Stomach (tissue), 4 donors: ENCODE data around the gene CAMKK2.

ENCODE experiments used
- CTCF ChIP-seq, 7 experiments: fragments of 450-650 bp in 4 of 7; fragments of 200-600 bp in 3 of 7; sonication (generic) in 3 of 7; IDR thresholded peaks; one replicate each; pipeline ENCODE4 v1.5.1; 2016 to 2019; ENCODE audit warnings: antibody characterized with exemption in 7 of 7, control low read depth in 2 of 7, mild to moderate bottlenecking in 1 of 7
- POLR2A ChIP-seq, 4 donors: fragments of 450-650 bp; IDR thresholded peaks; one replicate each; pipeline ENCODE4 v1.6.1; 2016; ENCODE audit warnings: antibody characterized with exemption in 4 of 4, control low read depth in 2 of 4, mild to moderate bottlenecking in 1 of 4, moderate library complexity in 1 of 4
- POLR2AphosphoS5 ChIP-seq, 3 donors: sonication (generic); formaldehyde crosslinking; IDR thresholded peaks; one replicate each; pipeline ENCODE4 v1.6.1; 2016; ENCODE audit warnings: antibody characterized with exemption in 3 of 3

DNA sequence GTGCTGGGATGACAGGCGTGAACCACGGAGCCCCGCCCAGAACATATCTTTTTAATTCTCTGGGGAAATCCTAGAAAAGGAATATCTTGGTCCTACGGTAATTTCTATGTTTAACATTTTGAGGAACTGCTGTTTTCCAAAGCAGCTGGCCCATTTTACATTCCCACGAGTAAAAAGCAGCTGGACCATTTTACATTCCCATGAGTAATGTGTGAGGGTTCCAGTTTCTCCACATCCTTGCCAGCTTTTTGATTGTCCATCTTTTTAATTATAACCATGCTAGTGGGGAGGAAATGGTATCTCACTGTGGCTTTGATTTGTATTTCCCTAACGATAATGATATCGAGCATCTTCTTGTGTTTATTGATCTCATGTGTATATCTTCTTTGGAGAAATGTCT lies 91.0 kb downstream of the CAMKK2 start:
- no peak for TF ChIP-seq CTCF (IDR thresholded peaks at IDR 0.05)
- no peak for TF ChIP-seq POLR2A (IDR thresholded peaks at IDR 0.05)
- no peak for TF ChIP-seq POLR2AphosphoS5 (IDR thresholded peaks at IDR 0.05)
